Activated T-helper 2 cell treated with anti-CD3 and anti-CD28 coated beads, Interferon-gamma antibody, Interleukin-2, Interleukin-4, amounts not matched to agents 10 μg/mL and 5 μg/mL and 100 μg/mL, durations not matched to agents 14 hours and 24 hours and 36 hours (primary cell): ENCODE measurements around the gene IQGAP2. TPM values are rescaled to one million over a fixed set of nuclear protein-coding genes. Genes with fewer than 3 reads are reported as not detected.

ENCODE experiments used
- DNase-seq: peaks from one replicate; pipeline ENCODE4 v3.0.0; 2021; ENCODE audit warnings: low spot score
- H3K27ac Mint-ChIP-seq: one replicate; pipeline ENCODE4 v1.8.0; 2021; ENCODE audit warnings: mixed read lengths
- H3K27me3 Mint-ChIP-seq: one replicate; pipeline ENCODE4 v1.8.0; 2021; ENCODE audit warnings: low read depth, mixed read lengths
- H3K36me3 Mint-ChIP-seq: one replicate; pipeline ENCODE4 v1.8.0; 2021; ENCODE audit warnings: low read depth, mixed read lengths
- H3K4me1 Mint-ChIP-seq: one replicate; pipeline ENCODE4 v1.8.0; 2021; ENCODE audit warnings: low read depth, mixed read lengths
- H3K4me3 Mint-ChIP-seq: one replicate; pipeline ENCODE4 v1.8.0; 2021; ENCODE audit warnings: low read depth, mild to moderate bottlenecking, moderate library complexity, mixed read lengths
- H3K9me3 Mint-ChIP-seq: one replicate; pipeline ENCODE4 v1.8.0; 2021; ENCODE audit warnings: mixed read lengths
- intact Hi-C: fragments of 100-400 bp; cut with micrococcal nuclease; formaldehyde crosslinking; loops from one replicate; pipeline ENCODE4 v1.15.1; 2023
- total RNA-seq: library from RNA; stranded (reverse); gene quantifications from 2 replicates; pipeline ENCODE4 v1.2.3, GENCODE V29; 2022

The IQGAP2 gene
- total RNA-seq, 1 donor from 2014 or later: 28.3 TPM

GRCh38 chr5:76468635-76469425 is 65.7 kb downstream of the IQGAP2 start:
- intact Hi-C loops: no loop called here
- Mint-ChIP-seq H3K4me3 (no peak overlapping the region), H3K27ac (no peak overlapping the region), H3K36me3 (peaks cover 60% of the 10 kb centered on the region), H3K9me3 (peaks cover 9% of the 10 kb centered on the region), H3K4me1 (peaks cover 47% of the 10 kb centered on the region), H3K27me3 (no peaks in the 10 kb centered on the region)
- no peak for DNase-seq

- H3K9me3 Mint-ChIP-seq: peaks cover 11% of the 10 kb centered on the region
- no peak overlapping the region for H3K27ac Mint-ChIP-seq
- H3K4me3 Mint-ChIP-seq: no peak overlapping the region
- H3K4me1 Mint-ChIP-seq: peaks cover 55% of the 10 kb centered on the region
- no peaks in the 10 kb centered on the region for H3K27me3 Mint-ChIP-seq
- DNase-seq: no peak
- peaks cover 53% of the 10 kb centered on the region for H3K36me3 Mint-ChIP-seq
- intact Hi-C loops: loop anchor here (5.0 kb wide), 1 partner anchor 53 kb away; no protein-coding TSS in a partner anchor
Measured at GRCh38 chr5:76469656-76470290, 66.7 kb downstream of the IQGAP2 start.

- H3K9me3 Mint-ChIP-seq: peaks cover 8% of the 10 kb centered on the region
- H3K27me3 Mint-ChIP-seq: no peaks in the 10 kb centered on the region
- DNase-seq: no peak
- H3K36me3 Mint-ChIP-seq: peaks cover 45% of the 10 kb centered on the region
- intact Hi-C loops: loop anchor here (5.0 kb wide), 1 partner anchor 51 kb away; no protein-coding TSS in a partner anchor
- peaks cover 57% of the 10 kb centered on the region for H3K4me1 Mint-ChIP-seq
- no peak overlapping the region for H3K4me3 Mint-ChIP-seq
- no peak overlapping the region for H3K27ac Mint-ChIP-seq
Measured at GRCh38 chr5:76470976-76471375, 67.9 kb downstream of the IQGAP2 start.

- H3K4me3 Mint-ChIP-seq: no peak overlapping the region
Measured at GRCh38 chr5:76471406-76471805, 68.3 kb downstream of the IQGAP2 start.

GRCh38 chr5:76471987-76472334 is 68.9 kb downstream of the IQGAP2 start:
- Mint-ChIP-seq H3K27me3 (no peaks in the 10 kb centered on the region), H3K9me3 (peaks cover 8% of the 10 kb centered on the region), H3K4me3 (no peak overlapping the region), H3K27ac (no peak overlapping the region), H3K36me3 (peaks cover 36% of the 10 kb centered on the region), H3K4me1 (peaks cover 50% of the 10 kb centered on the region)
- DNase-seq: no peak
- intact Hi-C loops: loop anchor here (2.0 to 5.0 kb wide), 3 partner anchors 50 to 75 kb away; partner anchors contain the start of gene IQGAP2

More at GRCh38 chr5:76471406-76471805, 68.3 kb downstream of the IQGAP2 start:
- Mint-ChIP-seq H3K9me3 (peaks cover 8% of the 10 kb centered on the region), H3K27ac (no peak overlapping the region), H3K27me3 (no peaks in the 10 kb centered on the region), H3K36me3 (peaks cover 41% of the 10 kb centered on the region), H3K4me1 (peaks cover 54% of the 10 kb centered on the region)
- no peak for DNase-seq
- intact Hi-C loops: loop anchor here (5.0 kb wide), 1 partner anchor 51 kb away; no protein-coding TSS in a partner anchor

- Mint-ChIP-seq H3K36me3 (peaks cover 35% of the 10 kb centered on the region), H3K27me3 (no peaks in the 10 kb centered on the region), H3K27ac (no peak overlapping the region), H3K4me1 (peaks cover 51% of the 10 kb centered on the region), H3K9me3 (peaks cover 8% of the 10 kb centered on the region), H3K4me3 (no peak overlapping the region)
- intact Hi-C loops: loop anchor here (2.0 to 5.0 kb wide), 3 partner anchors 50 to 74 kb away; partner anchors contain the start of gene IQGAP2
- DNase-seq: no peak
Measured at GRCh38 chr5:76472335-76473008, 69.4 kb downstream of the IQGAP2 start.

GRCh38 chr5:76473009-76473336 is 69.9 kb downstream of the IQGAP2 start:
- H3K27ac Mint-ChIP-seq: no peak overlapping the region
- H3K36me3 Mint-ChIP-seq: peaks cover 32% of the 10 kb centered on the region
- H3K4me1 Mint-ChIP-seq: peaks cover 52% of the 10 kb centered on the region
- no peak overlapping the region for H3K4me3 Mint-ChIP-seq
- intact Hi-C loops: loop anchor here (2.0 to 5.0 kb wide), 3 partner anchors 49 to 74 kb away; partner anchors contain the start of gene IQGAP2
- H3K27me3 Mint-ChIP-seq: no peaks in the 10 kb centered on the region
- no peak for DNase-seq
- H3K9me3 Mint-ChIP-seq: peaks cover 8% of the 10 kb centered on the region

GRCh38 chr5:76473661-76474060 is 70.6 kb downstream of the IQGAP2 start:
- Mint-ChIP-seq H3K4me3 (peak overlapping the region; percentile 30), H3K36me3 (peaks cover 27% of the 10 kb centered on the region)
- intact Hi-C loops: loop anchor here (2.0 to 5.0 kb wide), 3 partner anchors 49 to 73 kb away; partner anchors contain the start of gene IQGAP2

GRCh38 chr5:76474377-76474776 is 71.3 kb downstream of the IQGAP2 start:
- H3K9me3 Mint-ChIP-seq: peaks cover 8% of the 10 kb centered on the region
- H3K27me3 Mint-ChIP-seq: no peaks in the 10 kb centered on the region
- no peak for DNase-seq
- H3K4me3 Mint-ChIP-seq: no peak overlapping the region
- intact Hi-C loops: loop anchor here (5.0 kb wide), 1 partner anchor 48 kb away; no protein-coding TSS in a partner anchor
- H3K36me3 Mint-ChIP-seq: peaks cover 23% of the 10 kb centered on the region
- H3K4me1 Mint-ChIP-seq: peaks cover 46% of the 10 kb centered on the region
- H3K27ac Mint-ChIP-seq: no peak overlapping the region

More at GRCh38 chr5:76473661-76474060, 70.6 kb downstream of the IQGAP2 start:
- no peaks in the 10 kb centered on the region for H3K27me3 Mint-ChIP-seq
- peaks cover 8% of the 10 kb centered on the region for H3K9me3 Mint-ChIP-seq
- peak; percentile 49 for DNase-seq
- H3K4me1 Mint-ChIP-seq: peaks cover 48% of the 10 kb centered on the region
- H3K27ac Mint-ChIP-seq: peak overlapping the region; percentile 80

- H3K4me3 Mint-ChIP-seq: no peak overlapping the region
- peaks cover 8% of the 10 kb centered on the region for H3K9me3 Mint-ChIP-seq
- DNase-seq: no peak
- intact Hi-C loops: no loop called here
- no peak overlapping the region for H3K27ac Mint-ChIP-seq
- no peaks in the 10 kb centered on the region for H3K27me3 Mint-ChIP-seq
- H3K4me1 Mint-ChIP-seq: peaks cover 47% of the 10 kb centered on the region
- peaks cover 23% of the 10 kb centered on the region for H3K36me3 Mint-ChIP-seq
Measured at GRCh38 chr5:76475385-76475784, 72.3 kb downstream of the IQGAP2 start.

GRCh38 chr5:76475936-76476335 is 72.9 kb downstream of the IQGAP2 start:
- Mint-ChIP-seq H3K27me3 (no peaks in the 10 kb centered on the region), H3K9me3 (peaks cover 8% of the 10 kb centered on the region), H3K4me1 (peaks cover 46% of the 10 kb centered on the region), H3K36me3 (peaks cover 23% of the 10 kb centered on the region), H3K4me3 (no peak overlapping the region), H3K27ac (no peak overlapping the region)
- intact Hi-C loops: no loop called here
- no peak for DNase-seq

GRCh38 chr5:76476474-76477038 is 73.5 kb downstream of the IQGAP2 start:
- Mint-ChIP-seq H3K27ac (no peak overlapping the region), H3K36me3 (peaks cover 23% of the 10 kb centered on the region), H3K4me1 (peaks cover 42% of the 10 kb centered on the region), H3K27me3 (no peaks in the 10 kb centered on the region), H3K4me3 (no peak overlapping the region), H3K9me3 (peaks cover 8% of the 10 kb centered on the region)
- intact Hi-C loops: no loop called here
- no peak for DNase-seq
